HG03571 (cell line): ENCODE measurements around the gene LYRM4.

ENCODE experiments used
- ATAC-seq: cut with Tn5 transposase; IDR thresholded peaks from one replicate; pipeline ENCODE4 v1.9.1; 2021; ENCODE audit not compliant: unreplicated experiment

The LYRM4 gene

GRCh38 chr6:5247201-5247600 lies 13.5 kb downstream of the LYRM4 start:
- ATAC-seq: no peak

DNA sequence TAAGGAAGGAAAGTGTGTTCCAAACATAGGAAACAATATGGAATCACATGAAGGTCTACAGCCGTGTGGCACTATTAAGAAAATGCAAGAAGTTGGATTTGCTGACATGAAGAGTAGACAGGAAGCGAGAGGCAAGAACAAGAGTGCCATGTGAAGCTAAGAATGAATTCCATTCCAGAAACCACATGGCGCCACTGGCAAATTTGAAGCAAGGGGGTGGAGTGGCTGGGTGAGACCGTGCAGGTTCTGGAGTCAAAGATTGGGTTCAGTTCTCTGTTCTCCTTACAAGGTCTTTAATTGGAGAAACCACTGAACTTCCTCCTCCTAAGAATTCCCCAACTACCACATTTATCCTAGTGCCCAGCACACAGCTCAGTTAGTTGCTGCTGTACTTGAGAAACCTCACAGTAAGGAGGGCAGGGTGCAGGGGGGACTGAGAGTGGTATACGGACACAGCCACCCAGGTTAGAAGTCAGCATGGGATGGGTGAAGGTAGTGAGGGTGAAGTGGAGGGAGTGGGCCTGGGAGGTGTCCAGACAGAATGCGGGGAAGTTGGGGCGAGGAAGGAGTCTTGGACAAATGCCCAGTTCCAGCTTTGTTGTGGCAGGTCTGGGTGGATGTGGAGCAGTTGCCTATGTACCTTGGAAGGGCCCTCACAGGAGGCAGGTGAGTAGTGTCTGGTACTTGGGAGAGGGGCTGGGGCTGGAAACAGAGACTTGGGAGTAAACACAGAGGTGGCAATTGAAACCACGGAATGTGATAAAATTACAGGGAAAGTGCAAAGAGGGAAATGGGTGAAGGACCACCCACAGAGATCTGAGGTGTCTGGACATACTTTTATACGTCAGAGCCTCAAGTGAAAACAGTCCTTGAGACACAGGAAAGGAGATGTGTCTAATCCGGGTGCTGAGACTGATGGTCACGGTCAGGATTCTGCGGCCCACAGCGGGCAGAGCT lies 14.3 kb downstream of the LYRM4 start:
- ATAC-seq: no peak

DNA sequence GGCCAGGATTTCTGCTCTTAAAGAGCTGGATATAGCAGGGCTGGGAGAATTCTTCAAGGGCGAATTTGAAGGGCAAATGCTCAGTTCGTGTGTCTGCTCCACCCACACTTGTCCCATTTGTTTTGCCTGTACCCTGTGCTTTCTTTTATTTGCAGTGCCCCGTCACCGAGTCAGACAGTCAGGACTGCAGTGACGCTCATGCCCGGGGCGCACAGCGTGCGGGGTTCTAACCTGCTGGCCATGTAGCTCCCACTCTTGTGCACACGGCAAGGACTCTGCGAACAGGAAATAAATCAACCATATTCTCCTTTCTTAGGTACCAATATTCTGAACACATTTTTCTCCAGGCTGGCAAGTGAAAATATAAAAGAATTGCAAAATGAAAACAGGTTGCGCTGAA lies 17.7 kb downstream of the LYRM4 start:
- no peak for ATAC-seq

DNA sequence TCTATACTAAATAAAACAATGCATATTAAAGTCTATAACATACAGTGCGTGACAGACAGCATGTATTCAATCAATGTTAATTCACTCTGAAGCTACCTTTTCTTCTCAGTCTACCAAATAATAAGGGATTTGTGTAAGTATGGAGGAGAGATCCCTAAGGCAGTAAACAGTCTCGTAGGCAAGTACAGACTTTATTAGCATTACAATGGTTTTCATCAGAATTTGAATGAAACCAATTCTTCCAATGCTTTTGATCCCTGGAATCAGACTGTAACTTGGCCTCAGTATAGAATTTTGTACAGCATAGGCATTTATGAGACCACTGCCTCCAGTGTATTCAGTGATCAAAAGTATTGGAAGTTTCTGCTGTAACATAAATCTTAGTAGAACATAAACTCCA lies 19.5 kb downstream of the LYRM4 start:
- ATAC-seq: no peak

DNA sequence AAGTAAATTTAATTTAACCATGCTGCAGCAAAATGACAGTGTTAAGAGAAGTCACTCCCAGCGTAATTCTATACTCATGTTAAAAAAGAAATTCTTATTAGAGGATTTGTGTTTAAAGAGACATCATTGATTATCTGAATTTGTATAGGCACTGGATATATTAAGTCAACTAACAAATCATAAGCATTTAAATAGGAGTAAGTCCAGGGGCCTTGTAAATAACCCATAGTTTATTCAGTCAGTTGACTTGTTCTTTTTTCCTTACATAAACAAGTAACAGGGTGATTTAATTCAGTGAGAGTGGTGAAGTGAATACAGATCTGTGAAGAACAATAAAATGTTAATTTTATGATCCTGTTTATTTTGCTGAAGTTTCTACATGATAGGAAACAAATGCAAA lies 22.4 kb downstream of the LYRM4 start:
- ATAC-seq: no peak

GRCh38 chr6:5237805-5238204 lies 22.9 kb downstream of the LYRM4 start:
- ATAC-seq: no peak

GRCh38 chr6:5235830-5236229 lies 24.9 kb downstream of the LYRM4 start:
- no peak for ATAC-seq

GRCh38 chr6:5234874-5235273 lies 25.9 kb downstream of the LYRM4 start:
- no peak for ATAC-seq

DNA sequence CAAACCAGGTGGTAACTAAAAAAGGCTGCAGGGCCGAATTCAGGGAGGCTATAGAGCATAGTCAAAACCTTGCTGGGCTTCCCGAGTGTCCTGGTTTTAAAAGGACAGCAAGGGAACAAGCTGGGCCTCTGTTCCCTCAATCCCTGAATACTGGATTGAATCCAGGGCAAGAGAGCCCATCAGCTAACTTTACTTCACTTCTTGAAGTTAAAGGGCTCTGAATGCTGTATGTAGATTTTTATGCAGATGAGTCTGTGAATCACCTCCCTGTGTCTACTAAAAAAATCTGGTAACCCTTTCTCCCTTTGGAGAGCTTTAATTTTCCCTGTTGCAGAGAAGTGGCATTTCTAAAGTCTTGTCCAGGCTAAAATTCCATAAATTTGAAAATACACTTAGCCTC lies 29.5 kb downstream of the LYRM4 start:
- ATAC-seq: no peak

DNA sequence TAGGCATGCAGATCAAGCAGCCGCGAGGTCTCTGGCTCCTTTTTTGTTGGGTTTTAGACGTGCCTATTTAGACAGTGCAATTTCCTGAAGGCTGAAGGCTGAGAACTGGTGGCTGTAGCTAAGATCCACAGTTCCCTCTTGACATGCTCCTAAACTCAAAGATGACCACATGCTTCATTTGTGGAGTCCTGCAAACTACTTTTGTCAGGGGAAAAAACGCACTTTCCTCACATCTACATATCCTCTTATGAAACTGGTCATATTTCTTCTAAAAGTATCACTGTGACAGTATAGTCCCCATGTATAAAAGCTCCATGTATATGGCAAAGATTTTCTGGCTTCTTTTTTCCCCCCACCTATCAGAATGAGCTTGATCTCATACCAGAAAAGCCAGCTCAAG lies 30.7 kb downstream of the LYRM4 start:
- no peak for ATAC-seq

DNA sequence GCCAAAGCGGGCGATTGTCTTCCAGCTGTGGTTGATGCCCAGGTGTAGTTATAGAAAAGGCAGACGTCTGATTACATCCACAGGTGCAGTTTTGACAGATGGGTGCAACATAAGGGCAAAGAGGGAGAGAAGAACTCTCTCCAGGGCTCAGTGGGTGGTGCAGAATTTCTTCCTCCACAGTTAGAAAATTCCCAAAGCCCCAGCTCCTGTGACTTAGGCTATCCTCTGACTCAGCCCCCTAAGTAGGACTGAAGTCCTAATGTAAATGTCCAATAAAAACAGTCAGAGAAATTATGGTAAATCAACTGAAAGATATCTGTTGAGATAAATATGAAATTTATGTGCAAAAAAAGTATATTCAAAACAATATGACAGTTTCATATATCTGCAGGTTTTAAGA lies 31.4 kb downstream of the LYRM4 start:
- no peak for ATAC-seq

GRCh38 chr6:5223309-5223708 lies 37.4 kb downstream of the LYRM4 start:
- ATAC-seq: no peak

DNA sequence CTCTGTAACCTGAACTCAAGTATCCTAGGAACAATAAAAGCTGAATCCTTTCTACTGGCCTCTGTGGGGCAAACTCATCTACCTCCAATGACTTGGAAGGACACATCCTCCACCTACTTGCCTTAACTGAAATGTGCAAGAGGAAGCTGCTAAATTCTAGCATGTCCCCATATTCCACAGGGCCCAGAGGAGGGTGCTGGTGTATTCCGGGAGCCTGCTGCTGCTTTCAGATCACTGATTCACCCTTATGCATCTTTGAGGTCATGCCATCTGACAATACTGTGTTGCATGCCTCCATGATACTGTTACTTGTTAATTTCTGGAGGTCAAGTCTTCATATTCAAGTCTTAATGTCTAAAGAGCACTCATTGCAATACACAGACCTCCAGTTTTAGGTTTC lies 40.3 kb downstream of the LYRM4 start:
- no peak for ATAC-seq

GRCh38 chr6:5219011-5219691 lies 41.6 kb downstream of the LYRM4 start:
- ATAC-seq: no peak

DNA sequence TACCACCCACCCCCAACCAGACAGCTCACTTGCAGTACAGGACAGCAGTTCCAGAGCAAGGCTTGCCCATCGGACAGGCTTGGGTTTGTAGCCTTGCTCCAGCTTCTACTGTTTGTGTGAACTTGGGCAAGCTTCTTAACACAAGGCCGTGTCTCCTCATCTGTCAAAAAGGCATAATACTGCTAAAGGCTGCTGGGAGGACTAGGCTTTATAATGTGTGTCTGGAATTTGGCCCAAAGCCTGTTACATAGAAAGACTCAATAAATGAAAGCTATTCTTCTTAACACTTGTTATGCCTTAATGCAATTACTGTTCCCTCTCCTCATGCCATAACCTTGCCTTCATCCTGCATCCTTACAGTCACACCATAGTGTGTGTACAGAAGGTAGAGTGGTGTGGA lies 43.4 kb downstream of the LYRM4 start:
- no peak for ATAC-seq

DNA sequence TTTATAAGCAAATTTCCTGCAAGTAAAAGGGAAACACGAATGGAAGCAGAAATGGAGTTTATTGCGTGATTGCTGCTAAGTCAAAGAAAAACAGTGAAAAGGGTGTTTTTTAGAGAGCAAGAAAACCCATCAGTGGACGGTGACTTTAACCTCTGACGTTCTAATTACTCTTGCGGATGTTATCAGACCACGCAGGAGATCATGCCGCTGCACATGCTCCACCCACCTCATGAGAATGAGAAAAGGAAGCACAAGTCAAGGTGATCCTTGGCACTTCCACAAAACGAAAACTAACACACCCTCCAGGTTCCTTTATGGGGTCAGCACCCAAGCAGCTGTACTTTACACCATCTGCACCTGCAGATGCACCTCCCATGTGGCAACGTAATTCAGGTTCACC lies 45.0 kb downstream of the LYRM4 start:
- ATAC-seq: no peak

DNA sequence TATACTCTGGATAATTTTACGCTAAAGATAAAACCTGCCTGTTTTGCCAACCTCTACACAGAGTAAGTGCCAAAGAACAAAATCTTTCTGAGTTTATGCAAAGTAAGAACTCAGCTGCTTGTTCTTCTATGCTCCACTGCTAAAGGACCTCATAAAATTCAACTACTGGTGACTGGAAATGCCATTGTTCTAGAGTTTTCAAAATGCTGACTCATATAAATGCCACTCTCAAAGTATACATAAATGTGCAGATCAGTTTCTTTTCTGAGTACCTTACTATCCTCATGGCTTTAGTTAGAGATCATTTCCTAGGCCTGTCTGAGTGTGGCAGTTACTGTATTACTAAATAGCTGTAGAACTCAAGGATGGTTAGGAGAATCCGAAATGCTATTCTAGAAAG lies 45.6 kb downstream of the LYRM4 start:
- no peak for ATAC-seq

- ATAC-seq: no peak
Observed at GRCh38 chr6:5214570-5215052, 46.1 kb downstream of the LYRM4 start.

DNA sequence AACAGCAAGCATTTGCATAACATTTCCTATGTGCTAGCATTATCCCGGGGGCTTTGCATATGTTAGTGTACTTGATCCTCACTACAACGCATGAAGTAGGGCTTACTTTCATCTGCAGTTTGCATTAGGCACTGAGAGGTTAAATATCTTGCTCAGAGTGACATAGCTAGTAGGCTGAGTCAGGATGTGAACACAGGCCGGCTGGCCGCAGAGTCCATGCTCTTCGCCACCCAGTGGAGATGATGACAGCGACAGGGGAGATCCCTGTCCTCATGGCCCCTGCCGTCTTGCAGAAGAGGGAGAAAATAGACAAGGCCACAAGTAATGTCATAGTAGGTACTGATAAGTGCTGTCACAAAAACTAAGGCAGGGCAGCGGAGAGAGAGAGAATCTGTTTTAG lies 46.9 kb downstream of the LYRM4 start:
- no peak for ATAC-seq

GRCh38 chr6:5211492-5211891 lies 49.3 kb downstream of the LYRM4 start:
- no peak for ATAC-seq

- no peak for ATAC-seq
Observed at GRCh38 chr6:5208471-5208971, 52.2 kb downstream of the LYRM4 start.

DNA sequence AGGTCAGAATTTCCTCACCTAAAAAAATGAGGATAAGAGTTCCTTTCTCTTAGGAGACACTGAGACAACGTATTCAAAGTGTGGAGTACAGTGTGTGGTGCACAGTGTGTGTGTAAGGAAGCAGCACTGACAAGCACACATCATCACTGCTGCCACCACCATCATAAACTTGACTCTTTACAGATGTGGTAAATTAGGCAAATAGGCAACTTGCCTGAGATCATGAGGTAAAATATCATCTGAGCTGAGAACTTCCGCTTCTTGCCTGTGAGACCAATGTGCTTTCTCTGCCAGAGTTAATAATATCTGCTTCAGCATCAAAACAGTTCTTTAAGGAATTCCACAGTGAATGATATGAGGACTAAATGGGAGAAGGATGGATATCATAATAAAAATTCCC lies 52.7 kb downstream of the LYRM4 start:
- no peak for ATAC-seq
